Measurements from ENCODE around the gene DSEL.

- TF ChIP-seq CTCF (IDR thresholded peaks at IDR 0.05): no peak
- no peak for TF ChIP-seq POLR2A (IDR thresholded peaks at IDR 0.05)
These were observed 3.1 kb upstream of the DSEL start for GRCh38 chr18:67519592-67519991.
